Body of pancreas (tissue), 4 donors: ENCODE results near the gene GAREM1. TPM values are rescaled to one million over a fixed set of nuclear protein-coding genes. Genes with fewer than 3 reads are reported as not detected.

Experiments used
- ATAC-seq: fragments of 150-250 bp; one replicate; pipeline ENCODE4 v1.9.1; 2016
- DNase-seq, 4 donors: peaks; one replicate each; pipeline ENCODE4 v3.0.0-alpha.2; 2019
- H3K27ac ChIP-seq, 4 donors: fragments of 200-600 bp; sonication (generic); 1 replicate in 3 of 4; 2 replicates in 1 of 4; pipeline versions ENCODE4 v1.5.1 to v1.6.1; 2016 to 2019; ENCODE audit warnings: mild to moderate bottlenecking in 1 of 4, mixed read lengths in 1 of 4, moderate library complexity in 1 of 4
- H3K27me3 ChIP-seq, 2 donors: fragments of 200-600 bp; sonication (generic); one replicate each; pipeline ENCODE4 v1.6.0; 2016; ENCODE audit warnings: mild to moderate bottlenecking in 1 of 2
- H3K36me3 ChIP-seq, 2 donors: fragments of 200-600 bp; sonication (generic); replicated peaks in 1 of 2; 2 replicates each; pipeline ENCODE4 v1.5.1; 2016; ENCODE audit warnings: low read depth in 2 of 2; ENCODE audit not compliant: insufficient read depth in 1 of 2
- H3K4me1 ChIP-seq: fragments of 200-600 bp; sonication (generic); one replicate; pipeline ENCODE4 v1.6.0; 2016
- H3K4me3 ChIP-seq, 2 donors: fragments of 200-600 bp; sonication (generic); 1 replicate in 1 of 2; 2 replicates in 1 of 2; pipeline ENCODE4 v1.5.1; 2016 to 2019
- H3K9me3 ChIP-seq, 3 donors: fragments of 200-600 bp; sonication (generic); 1 replicate in 2 of 3; 2 replicates in 1 of 3; pipeline ENCODE4 v1.5.1; 2016
- CTCF ChIP-seq, 7 experiments: fragments of 450-650 bp in 4 of 7; fragments of 200-600 bp in 3 of 7; sonication (generic) in 3 of 7; IDR thresholded peaks; one replicate each; pipeline ENCODE4 v1.5.1; 2016 to 2019; ENCODE audit warnings: antibody characterized with exemption in 7 of 7
- POLR2A ChIP-seq, 3 donors: fragments of 450-650 bp; IDR thresholded peaks; one replicate each; pipeline ENCODE4 v1.6.1; 2016; ENCODE audit warnings: antibody characterized with exemption in 3 of 3, mild to moderate bottlenecking in 2 of 3
- WGBS, 2 donors: methylation state at CpG; one replicate each; pipeline ENCODE4 v1.1.5; 2017; 5-methylcytosine and 5-hydroxymethylcytosine counted together
- intact Hi-C: fragments of 100-400 bp; cut with DNase I; formaldehyde crosslinking; loops from one replicate; pipeline ENCODE4 v1.15.1; 2023
- total RNA-seq, 2 donors: library from RNA; depleted of rRNA; stranded (reverse); fragments of >200 nt; gene quantifications; one replicate each; pipeline ENCODE4 v1.1.0, GENCODE V29; 2016

Gene GAREM1
- total RNA-seq, 2 donors from 2014 or later, result 16.1 to 16.8 TPM

- ATAC-seq, result no peak
- no peak for DNase-seq
Observed at GRCh38 chr18:32420084-32420750, 50.5 kb downstream of the GAREM1 start.

DNA sequence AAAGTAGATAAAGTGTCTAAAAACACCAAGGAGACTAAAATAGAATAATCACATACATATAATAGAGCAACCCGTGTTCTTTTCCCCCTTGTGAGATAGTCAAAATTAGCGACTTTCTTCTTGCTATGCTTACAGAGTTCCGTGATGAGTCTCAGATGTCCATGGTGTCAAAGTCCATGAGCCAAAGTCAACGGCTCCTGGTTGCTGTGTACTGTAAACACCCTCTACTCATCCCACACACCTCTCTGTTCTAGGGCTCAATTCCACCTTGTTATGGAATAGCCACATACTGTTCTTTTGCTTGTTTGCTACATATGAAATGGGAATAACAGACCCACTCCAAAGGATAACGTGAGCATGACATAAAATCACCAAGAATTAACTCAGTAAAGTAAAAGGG lies 52.5 kb downstream of the GAREM1 start:
- H3K27me3 ChIP-seq, result no peaks in the 10 kb centered on the region
- intact Hi-C loops, result no loop called here
- ATAC-seq (no peak), DNase-seq (no peak)
- H3K4me1 ChIP-seq, result peaks cover 15% of the 10 kb centered on the region
- TF ChIP-seq CTCF (IDR thresholded peaks at IDR 0.05) (no peak), POLR2A (IDR thresholded peaks at IDR 0.05) (no peak)
- no peak overlapping the region for H3K4me3 ChIP-seq
- no peaks in the 10 kb centered on the region for H3K9me3 ChIP-seq
- H3K27ac ChIP-seq, result no peak overlapping the region
- H3K36me3 ChIP-seq, result no peaks in the 10 kb centered on the region
- 85 to 87% methylated on average over 5 of the region's 5 CpGs for WGBS, 2 donors

More at GRCh38 chr18:32420084-32420750, 50.5 kb downstream of the GAREM1 start:
- Histone ChIP-seq H3K36me3 (no peaks in the 10 kb centered on the region), H3K4me1 (peaks cover 24% of the 10 kb centered on the region), H3K9me3 (no peaks in the 10 kb centered on the region), H3K4me3 (no peak overlapping the region), H3K27me3 (no peaks in the 10 kb centered on the region), H3K27ac (no peak overlapping the region)
- WGBS, 2 donors, result 70 to 77% methylated on average over 5 of the region's 5 CpGs
- intact Hi-C loops, result no loop called here
- no peak for TF ChIP-seq POLR2A (IDR thresholded peaks at IDR 0.05)
- TF ChIP-seq CTCF (IDR thresholded peaks at IDR 0.05), result no peak

DNA sequence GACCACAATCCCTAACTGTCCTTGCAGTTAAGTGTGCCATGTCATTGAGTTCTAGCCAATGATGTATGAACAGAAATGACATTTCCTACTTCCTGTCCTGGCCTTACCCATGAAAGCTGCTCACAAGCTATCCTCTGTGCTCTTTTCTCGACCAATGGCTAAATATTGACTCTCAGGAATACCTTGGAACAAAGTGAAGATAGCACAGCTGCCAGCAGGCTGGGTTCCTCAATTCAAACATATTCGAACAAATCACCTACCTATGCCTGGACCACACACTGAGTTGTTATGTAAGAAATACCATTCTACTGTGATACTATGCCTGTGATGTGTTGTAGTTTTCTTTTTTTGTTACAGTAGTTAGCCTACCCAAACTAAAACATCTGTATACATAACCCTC lies 65.1 kb downstream of the GAREM1 start:
- Histone ChIP-seq H3K27me3 (no peaks in the 10 kb centered on the region), H3K36me3 (no peaks in the 10 kb centered on the region), H3K27ac (no peak overlapping the region), H3K9me3 (no peaks in the 10 kb centered on the region), H3K4me3 (no peak overlapping the region), H3K4me1 (peaks cover 23% of the 10 kb centered on the region)
- DNase-seq, result no peak
- peak; percentile 12 for ATAC-seq
- TF ChIP-seq CTCF (IDR thresholded peaks at IDR 0.05) (no peak), POLR2A (IDR thresholded peaks at IDR 0.05) (no peak)
- WGBS, 2 donors, result 24 to 27% methylated on average over 2 of the region's 2 CpGs
- intact Hi-C loops, result no loop called here

DNA sequence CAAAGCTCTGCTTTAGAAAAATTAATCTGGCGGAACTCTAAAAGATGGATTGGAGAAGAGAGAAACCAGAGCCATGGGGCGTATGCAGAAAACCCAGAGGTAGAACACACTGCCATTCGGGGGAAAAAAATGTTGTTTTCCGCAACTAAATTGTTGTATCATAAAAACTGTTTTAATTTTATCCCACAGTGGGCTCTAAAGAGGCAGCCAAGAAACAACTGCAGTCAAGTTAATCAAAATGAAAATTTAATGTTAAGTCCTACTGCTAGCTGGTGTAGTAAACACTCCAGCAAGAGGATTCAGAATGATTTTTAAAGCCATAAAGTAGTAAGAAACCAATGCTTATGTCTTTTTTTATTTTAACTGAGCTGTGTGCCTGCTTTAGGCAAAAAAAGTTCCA lies 69.1 kb downstream of the GAREM1 start:
- H3K9me3 ChIP-seq, result no peaks in the 10 kb centered on the region
- intact Hi-C loops, result no loop called here
- no peak overlapping the region for H3K27ac ChIP-seq
- no peaks in the 10 kb centered on the region for H3K27me3 ChIP-seq
- no peaks in the 10 kb centered on the region for H3K36me3 ChIP-seq
- DNase-seq, result no peak
- no peak for TF ChIP-seq CTCF (IDR thresholded peaks at IDR 0.05)
- TF ChIP-seq POLR2A (IDR thresholded peaks at IDR 0.05), result no peak
- H3K4me3 ChIP-seq, result no peak overlapping the region
- peaks cover 23% of the 10 kb centered on the region for H3K4me1 ChIP-seq
- WGBS, 2 donors, result 86 to 94% methylated on average over 4 of the region's 4 CpGs
- ATAC-seq, result no peak

DNA sequence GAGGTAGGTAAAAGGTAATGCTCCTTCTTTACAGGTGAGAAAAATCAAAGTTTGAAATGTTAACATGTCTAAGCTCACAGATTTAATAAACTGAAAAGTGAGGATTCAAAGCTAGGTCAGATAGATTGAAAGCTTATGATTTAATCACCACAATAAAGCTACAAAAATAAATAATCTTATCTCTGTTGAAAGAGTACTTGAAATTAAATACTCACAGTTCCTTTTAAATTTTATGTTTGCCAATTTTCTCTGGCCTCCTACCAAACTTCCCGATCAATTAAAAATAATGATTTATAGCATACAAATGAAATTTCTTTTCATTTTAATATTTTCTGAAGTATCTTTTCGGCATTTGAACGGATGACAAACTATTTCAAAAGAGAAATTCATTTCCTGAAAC lies 77.3 kb downstream of the GAREM1 start:
- no peak for TF ChIP-seq POLR2A (IDR thresholded peaks at IDR 0.05)
- no peak for TF ChIP-seq CTCF (IDR thresholded peaks at IDR 0.05)
- Histone ChIP-seq H3K9me3 (no peaks in the 10 kb centered on the region), H3K36me3 (no peaks in the 10 kb centered on the region), H3K4me3 (no peak overlapping the region), H3K27ac (no peak overlapping the region), H3K4me1 (peaks cover 35% of the 10 kb centered on the region), H3K27me3 (no peaks in the 10 kb centered on the region)
- intact Hi-C loops, result no loop called here
- peak; percentile 34 for ATAC-seq
- no peak for DNase-seq
- 10 to 18% methylated on average over 3 of the region's 3 CpGs for WGBS, 2 donors
